Upper lobe of left lung (tissue), 4 donors: Measurements from ENCODE around the gene LRTM1.

Source experiments
- CTCF ChIP-seq, 6 experiments: fragments of 450-650 bp in 4 of 6; fragments of 200-600 bp in 2 of 6; sonication (generic) in 2 of 6; IDR thresholded peaks; one replicate each; pipeline ENCODE4 v1.5.1; 2016 to 2019; ENCODE audit warnings: antibody characterized with exemption in 6 of 6
- POLR2A ChIP-seq, 4 donors: fragments of 450-650 bp; IDR thresholded peaks; one replicate each; pipeline ENCODE4 v1.5.1; 2016 to 2017; ENCODE audit warnings: antibody characterized with exemption in 4 of 4, mild to moderate bottlenecking in 2 of 4

- no peak for TF ChIP-seq CTCF (IDR thresholded peaks at IDR 0.05)
- TF ChIP-seq POLR2A (IDR thresholded peaks at IDR 0.05), result no peak
These were observed 41.8 kb upstream of the LRTM1 start for GRCh38 chr3:54969652-54970051.
